Measurements from ENCODE around the gene CCDC187. TPM values are rescaled to one million over a fixed set of nuclear protein-coding genes. Genes with fewer than 3 reads are reported as not detected.
A peak's percentile ranks its signal among the peaks of the same experiment; 100 is the strongest.

Gene CCDC187
- total and polyA plus RNA-seq, 4 experiments from 2014 or later = not detected

DNA sequence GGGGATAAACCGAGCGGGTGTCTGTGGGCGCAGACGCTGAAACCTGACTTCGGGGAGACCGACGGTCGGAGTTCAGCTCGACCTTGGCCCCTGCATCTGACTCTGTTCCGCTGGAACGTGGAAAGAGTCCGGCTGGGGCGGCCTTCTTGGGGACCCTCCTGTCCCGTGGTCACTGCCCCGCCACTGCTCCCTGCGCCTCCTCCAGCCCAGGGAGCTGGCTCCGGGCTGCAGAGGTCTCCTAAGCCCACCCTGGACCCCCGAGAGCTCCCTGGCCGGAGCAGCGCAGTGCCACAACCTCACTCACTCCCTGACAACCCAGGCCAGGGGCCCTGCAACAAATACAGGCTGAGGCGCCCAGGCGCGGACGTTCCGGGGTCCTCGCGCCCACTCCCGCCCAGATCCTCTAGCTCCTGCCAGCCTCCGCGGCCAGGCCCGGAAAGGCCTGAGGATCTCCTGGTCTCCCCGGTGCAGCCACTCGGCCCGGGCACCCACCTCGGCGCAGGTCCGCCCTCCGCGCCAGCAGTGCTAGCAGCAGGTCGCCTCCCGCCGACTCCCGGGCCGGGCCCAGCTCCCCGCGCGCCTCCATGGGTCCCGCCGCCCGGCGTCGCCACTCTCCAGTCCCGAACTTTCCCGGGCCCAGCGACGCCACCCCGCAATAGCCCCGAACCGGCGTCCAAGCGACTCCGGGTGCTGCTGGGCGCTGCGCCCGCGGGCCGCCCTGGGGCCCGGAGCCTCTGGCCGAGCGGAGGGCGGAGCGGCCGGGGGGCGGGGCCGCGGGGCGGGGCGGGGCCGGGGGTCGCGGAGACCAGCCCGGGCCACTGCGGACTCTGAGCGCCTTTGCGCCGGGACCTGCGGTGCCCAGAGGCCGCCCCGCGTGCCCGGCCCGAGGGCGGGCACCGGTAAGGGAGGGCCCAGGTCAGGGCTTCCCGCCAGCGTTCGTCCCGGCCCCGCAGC is 101.2 kb downstream of the CCDC187 start:
- H3K9me3 Mint-ChIP-seq = no peaks in the 10 kb centered on the region
- Histone ChIP-seq H3K9me3 (ENCODE audit: control insufficient read depth in 1 of 2, low read length in 2 of 2) (no peaks in the 10 kb centered on the region), H3K4me1 (ENCODE audit: insufficient read depth, low read length) (no peaks in the 10 kb centered on the region), H3K27me3 (ENCODE audit: insufficient read depth, low read length) (peaks cover 7% of the 10 kb centered on the region), H3K36me3 (ENCODE audit: insufficient read depth, low read length) (no peaks in the 10 kb centered on the region), H3K27ac (ENCODE audit: low read depth, low read length) (no peak overlapping the region), H3K4me3 (ENCODE audit: low read length in 2 of 2) (no peak overlapping the region)
- peaks cover 21% of the 10 kb centered on the region in 2 donors for H3K27me3 Mint-ChIP-seq
- H3K36me3 Mint-ChIP-seq = peaks cover 5 to 14% of the 10 kb centered on the region in 2 donors
- intact Hi-C loops (cut with micrococcal nuclease) = no loop called here
- no peak overlapping the region for H3K27ac Mint-ChIP-seq
- H3K4me1 Mint-ChIP-seq = peaks cover 0 to 3% (median 0%) of the 10 kb centered on the region in 4 donors
- H3K4me3 Mint-ChIP-seq = no peak overlapping the region
- ChIA-PET CTCF (ENCODE audit: partially characterized antibody) (no interaction called here), POLR2A (ENCODE audit: partially characterized antibody) (no interaction called here)
- no peak for DNase-seq

DNA sequence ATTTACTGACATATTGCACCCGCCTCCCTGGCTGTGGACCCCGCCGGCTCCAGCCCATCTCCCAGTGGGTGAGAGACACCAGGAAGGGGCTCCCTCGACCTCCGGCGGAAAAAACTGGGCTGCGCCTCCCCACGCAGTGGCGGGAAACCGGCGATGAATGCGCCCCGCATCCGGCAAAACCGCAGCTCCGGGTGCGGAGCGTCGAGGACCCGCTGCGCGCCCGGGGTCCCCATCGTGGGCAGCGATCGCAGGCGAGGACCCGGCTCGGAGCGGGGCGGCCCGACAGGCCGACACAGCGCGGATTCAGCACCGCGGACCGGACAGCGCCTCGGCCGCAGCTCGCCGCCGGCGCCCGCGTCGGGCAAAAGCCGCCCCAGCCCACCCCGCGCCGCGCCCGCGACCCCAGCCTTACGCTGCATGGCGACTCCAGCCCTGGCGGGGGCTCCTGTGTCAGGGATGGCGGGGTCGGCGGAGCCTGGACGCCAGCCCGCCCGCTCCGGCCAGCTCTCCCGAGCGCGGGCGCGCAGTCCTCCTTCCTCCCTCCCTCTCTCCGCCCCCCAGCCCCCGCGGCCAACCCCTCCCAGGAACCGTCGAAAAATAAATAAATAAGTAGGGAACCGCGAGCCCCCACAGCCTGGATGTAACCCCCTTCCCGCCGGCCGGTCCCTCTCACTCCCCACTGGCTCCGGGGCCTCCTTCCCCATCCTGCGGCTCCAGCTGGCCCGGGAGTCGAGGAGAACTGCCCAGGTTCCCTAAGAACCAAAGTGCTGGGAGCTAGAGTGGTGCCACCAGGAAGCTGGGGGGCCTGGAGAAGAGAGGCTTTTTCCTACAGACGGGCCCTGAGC is 102.1 kb downstream of the CCDC187 start:
- no peak for DNase-seq
- no peaks in the 10 kb centered on the region for H3K9me3 ChIP-seq (ENCODE audit: control insufficient read depth in 1 of 2, low read length in 2 of 2)
- Mint-ChIP-seq H3K4me1 (peaks cover under 1 to 2% (median 2%) of the 10 kb centered on the region in 4 donors), H3K4me3 (no peak overlapping the region), H3K36me3 (peaks cover 0 to 8% of the 10 kb centered on the region in 2 donors), H3K27ac (no peak overlapping the region), H3K9me3 (no peaks in the 10 kb centered on the region), H3K27me3 (peaks cover 22 to 25% of the 10 kb centered on the region in 2 donors)
- ChIA-PET CTCF (ENCODE audit: partially characterized antibody) (no interaction called here), POLR2A (ENCODE audit: partially characterized antibody) (no interaction called here)
- no peak overlapping the region for H3K27ac ChIP-seq (ENCODE audit: low read depth, low read length)
- no peaks in the 10 kb centered on the region for H3K36me3 ChIP-seq (ENCODE audit: insufficient read depth, low read length)
- H3K27me3 ChIP-seq (ENCODE audit: insufficient read depth, low read length) = peaks cover 7% of the 10 kb centered on the region
- intact Hi-C loops (cut with micrococcal nuclease) = no loop called here
- H3K4me3 ChIP-seq (ENCODE audit: low read length in 2 of 2) = no peak overlapping the region
- H3K4me1 ChIP-seq (ENCODE audit: insufficient read depth, low read length) = no peaks in the 10 kb centered on the region

DNA sequence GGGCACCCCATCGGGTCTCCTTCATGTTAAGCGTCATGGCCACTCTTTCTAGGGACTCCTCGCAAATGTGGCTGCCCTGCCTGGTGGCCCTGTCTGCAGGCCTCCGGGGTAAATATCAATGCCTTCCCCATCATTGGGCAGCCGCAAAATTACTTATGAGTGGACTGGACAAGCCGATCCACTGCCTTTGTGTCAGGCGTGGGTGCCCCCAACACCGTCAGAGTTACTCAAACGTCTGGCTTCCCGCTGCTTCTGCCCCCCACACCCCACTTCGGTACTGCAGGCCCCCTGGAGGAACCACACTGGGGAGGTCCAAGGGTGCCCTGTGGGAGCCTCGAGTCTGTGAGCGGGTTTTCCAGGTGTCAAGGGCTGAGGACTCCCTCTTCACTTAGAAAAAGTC is 102.7 kb downstream of the CCDC187 start:
- Mint-ChIP-seq H3K4me3 (no peak overlapping the region), H3K9me3 (no peaks in the 10 kb centered on the region), H3K36me3 (peaks cover 0 to 3% of the 10 kb centered on the region in 2 donors), H3K4me1 (peaks cover 3 to 8% (median 5%) of the 10 kb centered on the region in 4 donors), H3K27ac (no peak overlapping the region), H3K27me3 (peaks cover 28 to 31% of the 10 kb centered on the region in 2 donors)
- H3K36me3 ChIP-seq (ENCODE audit: insufficient read depth, low read length) = no peaks in the 10 kb centered on the region
- no peaks in the 10 kb centered on the region for H3K4me1 ChIP-seq (ENCODE audit: insufficient read depth, low read length)
- H3K27me3 ChIP-seq (ENCODE audit: insufficient read depth, low read length) = peaks cover 12% of the 10 kb centered on the region
- no peaks in the 10 kb centered on the region for H3K9me3 ChIP-seq (ENCODE audit: control insufficient read depth in 1 of 2, low read length in 2 of 2)
- POLR2A ChIA-PET (ENCODE audit: partially characterized antibody) = no interaction called here
- no peak overlapping the region for H3K27ac ChIP-seq (ENCODE audit: low read depth, low read length)
- DNase-seq = no peak
- intact Hi-C loops (cut with micrococcal nuclease) = no loop called here
- H3K4me3 ChIP-seq (ENCODE audit: low read length in 2 of 2) = no peak overlapping the region
- CTCF ChIA-PET (ENCODE audit: partially characterized antibody) = no interaction called here

DNA sequence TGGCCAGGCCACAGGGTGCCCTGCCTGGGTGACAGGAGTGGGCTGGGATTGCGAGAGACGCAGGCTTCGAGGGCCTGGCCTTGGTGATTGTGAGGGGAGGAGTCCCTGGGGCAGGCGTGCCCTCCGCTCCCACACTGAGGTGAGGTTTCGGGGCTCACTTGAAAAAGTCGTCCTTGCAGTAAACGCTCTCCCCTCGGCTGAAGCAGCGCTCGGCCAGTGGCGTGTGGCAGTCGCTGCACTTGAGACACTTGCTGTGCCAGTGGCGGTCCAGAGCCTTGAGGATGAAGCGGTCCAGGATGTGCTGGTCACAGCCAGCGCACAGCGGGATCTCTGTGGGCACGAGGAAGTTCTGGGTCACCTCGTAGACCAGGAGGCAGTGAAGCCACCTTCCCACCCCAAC is 103.5 kb downstream of the CCDC187 start:
- intact Hi-C loops (cut with micrococcal nuclease) = no loop called here
- peaks cover 3 to 8% (median 5%) of the 10 kb centered on the region in 4 donors for H3K4me1 Mint-ChIP-seq
- no peak overlapping the region for H3K4me3 Mint-ChIP-seq
- peaks cover 30 to 33% of the 10 kb centered on the region in 2 donors for H3K27me3 Mint-ChIP-seq
- no peak for DNase-seq
- POLR2A ChIA-PET (ENCODE audit: partially characterized antibody) = no interaction called here
- Histone ChIP-seq H3K27ac (ENCODE audit: low read depth, low read length) (no peak overlapping the region), H3K36me3 (ENCODE audit: insufficient read depth, low read length) (no peaks in the 10 kb centered on the region), H3K4me1 (ENCODE audit: insufficient read depth, low read length) (no peaks in the 10 kb centered on the region), H3K4me3 (ENCODE audit: low read length in 2 of 2) (no peak overlapping the region), H3K27me3 (ENCODE audit: insufficient read depth, low read length) (peaks cover 14% of the 10 kb centered on the region), H3K9me3 (ENCODE audit: control insufficient read depth in 1 of 2, low read length in 2 of 2) (no peaks in the 10 kb centered on the region)
- H3K9me3 Mint-ChIP-seq = no peaks in the 10 kb centered on the region
- CTCF ChIA-PET (ENCODE audit: partially characterized antibody) = no interaction called here
- no peaks in the 10 kb centered on the region for H3K36me3 Mint-ChIP-seq
- H3K27ac Mint-ChIP-seq = peak overlapping the region in 1 of 7 donors; percentile 4

Other genes with a start within 250 kb of the CCDC187 start
- gene NACC2, start 208.8 kb downstream of the CCDC187 start, total RNA-seq = 10 to 100 TPM; 11.5 to 12.2 TPM
- gene NACC2, start 208.8 kb downstream of the CCDC187 start, polyA plus RNA-seq = 1 to 10 TPM in 1 of 2 donors, under 1 TPM in 1; 0.58 to 2.6 TPM
- gene TMEM250, start 185.2 kb downstream of the CCDC187 start, total RNA-seq = 10 to 100 TPM; 52.1 to 55.8 TPM
- gene TMEM250, start 185.2 kb downstream of the CCDC187 start, polyA plus RNA-seq = 10 to 100 TPM; 46.7 to 67.3 TPM
- gene LHX3, start 99.0 kb downstream of the CCDC187 start, total RNA-seq = not detected
- not detected for gene LHX3, start 99.0 kb downstream of the CCDC187 start, polyA plus RNA-seq
- 10 to 100 TPM; 14.8 to 15.0 TPM for gene QSOX2, start 58.3 kb downstream of the CCDC187 start, total RNA-seq
- under 1 TPM; 0.35 to 0.87 TPM for gene QSOX2, start 58.3 kb downstream of the CCDC187 start, polyA plus RNA-seq
- 1 to 10 TPM; 7.6 to 8.1 TPM for gene GPSM1, start 23.4 kb upstream of the CCDC187 start, total RNA-seq
- 1 to 10 TPM in 1 of 2 donors, under 1 TPM in 1; 0.78 to 1.6 TPM for gene GPSM1, start 23.4 kb upstream of the CCDC187 start, polyA plus RNA-seq
- gene DNLZ, start 59.6 kb upstream of the CCDC187 start, total RNA-seq = 10 to 100 TPM; 26.0 to 32.3 TPM
- 10 to 100 TPM; 71.3 to 86.1 TPM for gene DNLZ, start 59.6 kb upstream of the CCDC187 start, polyA plus RNA-seq
- 1 to 10 TPM in 1 of 2 experiments, under 1 TPM in 1; 0.70 to 1.2 TPM for gene CARD9, start 69.6 kb upstream of the CCDC187 start, total RNA-seq
- under 1 TPM in 1 of 2 donors, not detected in 1; 0.41 TPM for gene CARD9, start 69.6 kb upstream of the CCDC187 start, polyA plus RNA-seq
- 10 to 100 TPM; 13.1 to 15.4 TPM for gene SNAPC4, start 96.1 kb upstream of the CCDC187 start, total RNA-seq
- gene SNAPC4, start 96.1 kb upstream of the CCDC187 start, polyA plus RNA-seq = 1 to 10 TPM in 1 of 2 donors, under 1 TPM in 1; 0.35 to 2.1 TPM
- gene ENTR1, start 106.5 kb upstream of the CCDC187 start, total RNA-seq = 10 to 100 TPM; 82.9 to 85.9 TPM
- gene ENTR1, start 106.5 kb upstream of the CCDC187 start, polyA plus RNA-seq = 10 to 100 TPM in 1 of 2 donors, 1 to 10 TPM in 1; 8.3 to 12.7 TPM
- 10 to 100 TPM; 71.8 to 73.3 TPM for gene PMPCA, start 106.6 kb upstream of the CCDC187 start, total RNA-seq
- gene PMPCA, start 106.6 kb upstream of the CCDC187 start, polyA plus RNA-seq = 10 to 100 TPM; 44.2 to 45.2 TPM
- gene INPP5E, start 135.8 kb upstream of the CCDC187 start, total RNA-seq = 10 to 100 TPM; 29.1 to 31.2 TPM
- 1 to 10 TPM; 2.0 to 5.0 TPM for gene INPP5E, start 135.8 kb upstream of the CCDC187 start, polyA plus RNA-seq
- 10 to 100 TPM; 82.9 to 87.7 TPM for gene SEC16A, start 178.9 kb upstream of the CCDC187 start, total RNA-seq
- gene SEC16A, start 178.9 kb upstream of the CCDC187 start, polyA plus RNA-seq = 10 to 100 TPM in 1 of 2 donors, 1 to 10 TPM in 1; 6.6 to 39.3 TPM
- 10 to 100 TPM; 43.0 to 45.4 TPM for gene NOTCH1, start 242.0 kb upstream of the CCDC187 start, total RNA-seq
- gene NOTCH1, start 242.0 kb upstream of the CCDC187 start, polyA plus RNA-seq = 1 to 10 TPM in 1 of 2 donors, not detected in 1; 6.0 TPM

Measured in CD4-positive, alpha-beta memory T cell (primary cell).